Activated CD8-positive, alpha-beta memory T cell treated with anti-CD3 and anti-CD28 coated beads for 24 hours (primary cell): ENCODE measurements around the gene NINJ2.
A peak's percentile ranks its signal among the peaks of the same experiment; 100 is the strongest.
"Not testable (repeated sequence)": the region's sequence is repeated elsewhere in the genome, so short reads cannot be mapped to it uniquely, and the experiment has no call there.

ENCODE experiments used
- DNase-seq: peaks from one replicate; pipeline ENCODE4 v3.0.0-alpha.2; 2020

NINJ2 gene

DNA sequence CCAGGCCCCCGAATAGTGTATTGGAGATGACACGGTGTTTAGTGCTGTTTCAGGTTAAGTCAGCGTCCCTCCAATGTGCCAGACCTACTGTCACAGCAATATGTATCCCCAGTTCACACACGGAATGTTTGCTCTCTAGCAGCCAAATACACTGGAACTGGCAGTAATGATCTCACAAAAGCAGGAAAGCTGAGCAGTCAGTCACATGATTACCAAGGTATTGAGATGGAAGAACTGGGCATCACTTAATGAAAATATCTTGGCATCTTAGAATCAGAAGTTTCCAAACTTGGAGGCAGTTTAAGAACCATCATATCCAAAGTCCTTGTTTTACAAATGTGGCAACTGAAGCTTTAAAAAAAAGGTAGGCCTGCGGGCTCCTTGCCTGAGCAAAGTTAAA lies 23.3 kb downstream of the NINJ2 start:
- no peak for DNase-seq

- no peak for DNase-seq
Observed at GRCh38 chr12:639566-639965, 23.7 kb downstream of the NINJ2 start.

GRCh38 chr12:638953-639557 lies 24.2 kb downstream of the NINJ2 start:
- DNase-seq = no peak

GRCh38 chr12:636632-637031 lies 26.6 kb downstream of the NINJ2 start:
- no peak for DNase-seq

- no peak for DNase-seq
Observed at GRCh38 chr12:633731-634130, 29.5 kb downstream of the NINJ2 start.

GRCh38 chr12:632102-632696 lies 31.0 kb downstream of the NINJ2 start:
- no peak for DNase-seq

DNA sequence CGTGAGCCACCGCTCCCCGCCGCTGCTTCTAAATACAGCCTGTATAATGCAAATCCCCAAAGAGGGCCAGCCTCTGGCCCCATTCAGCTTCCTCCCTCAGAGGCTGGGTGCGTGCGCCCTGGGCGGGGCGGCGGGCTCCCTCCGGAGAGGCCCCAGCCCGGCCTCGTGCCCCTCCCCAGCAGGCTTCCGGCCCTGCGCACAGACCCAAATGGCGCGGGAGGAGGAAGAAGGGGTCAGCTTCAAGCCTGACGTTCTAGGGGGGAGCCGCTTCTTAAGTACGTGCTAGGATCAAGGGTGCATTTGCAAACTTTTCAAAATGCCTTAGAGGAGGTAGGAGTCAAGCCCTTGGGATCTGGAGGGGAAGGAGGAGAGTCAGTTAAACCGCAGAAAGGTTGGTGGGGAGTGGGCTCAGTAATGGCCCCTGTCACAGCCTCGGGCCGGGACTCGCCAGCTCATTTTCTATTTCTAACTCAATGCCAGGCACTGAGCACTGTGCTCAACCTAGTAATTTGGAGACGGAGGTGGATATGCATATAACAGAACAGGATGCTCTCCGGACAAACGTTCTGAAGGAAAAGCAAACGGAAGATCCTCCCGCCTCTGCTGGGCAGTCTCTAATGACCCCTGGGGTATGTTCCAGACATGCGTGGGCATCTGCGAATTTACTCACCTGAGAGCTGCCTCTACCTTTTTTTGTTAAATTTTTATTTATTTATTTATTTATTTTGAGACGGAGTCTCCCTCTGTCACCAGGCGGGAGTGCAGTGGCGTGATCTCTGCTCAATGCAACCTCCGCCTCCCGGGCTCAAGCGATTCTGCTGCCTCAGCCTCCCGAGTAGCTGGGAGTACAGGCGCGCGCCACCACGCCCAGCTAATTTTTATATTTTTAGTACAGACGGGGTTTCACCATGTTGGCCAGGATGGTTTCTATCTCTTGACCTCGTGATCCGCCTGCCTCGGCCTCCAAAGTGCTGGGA lies 32.3 kb downstream of the NINJ2 start:
- DNase-seq = peak; percentile 85

- DNase-seq = not testable (repeated sequence)
Observed at GRCh38 chr12:628742-629078, 34.5 kb downstream of the NINJ2 start.

GRCh38 chr12:627863-628741 lies 35.1 kb downstream of the NINJ2 start:
- no peak for DNase-seq

DNA sequence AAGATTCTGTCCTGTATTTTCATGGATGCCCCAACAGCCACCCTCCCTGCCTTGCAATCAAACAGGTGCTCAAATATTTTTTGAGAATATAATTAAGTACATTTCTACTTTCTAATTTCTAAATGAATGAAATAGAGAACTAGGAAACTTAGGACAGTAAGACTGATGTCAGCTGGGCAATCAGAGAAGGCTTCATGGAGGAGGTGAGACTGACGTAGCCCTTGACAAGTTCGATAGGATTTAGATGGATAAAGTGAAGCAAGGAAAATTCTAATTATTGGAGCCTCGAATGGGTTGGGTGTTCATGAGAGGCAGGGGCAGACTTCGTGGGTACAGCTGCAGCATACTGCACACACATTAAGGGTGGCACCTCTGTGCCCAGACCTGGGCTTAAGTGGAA lies 36.0 kb downstream of the NINJ2 start:
- DNase-seq = no peak

DNA sequence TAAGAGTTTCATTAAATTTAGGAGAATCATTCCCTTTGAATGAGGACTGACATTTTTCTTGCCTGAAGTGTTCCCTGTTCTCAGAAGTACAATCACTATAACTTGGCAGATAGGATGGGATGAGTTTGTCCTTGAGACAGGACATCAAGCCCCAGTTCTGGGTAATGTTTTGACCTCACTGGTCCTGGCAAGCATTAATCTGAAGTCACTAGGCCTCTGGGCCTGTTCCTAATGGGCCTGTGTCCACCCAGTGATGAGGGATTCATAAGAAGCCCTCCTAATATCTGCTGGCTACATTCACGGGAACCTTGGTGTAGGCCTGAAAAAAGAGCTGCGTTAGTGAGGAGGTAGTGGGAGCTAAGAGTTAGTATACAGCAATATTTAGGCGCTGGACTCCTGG lies 37.2 kb downstream of the NINJ2 start:
- no peak for DNase-seq

DNA sequence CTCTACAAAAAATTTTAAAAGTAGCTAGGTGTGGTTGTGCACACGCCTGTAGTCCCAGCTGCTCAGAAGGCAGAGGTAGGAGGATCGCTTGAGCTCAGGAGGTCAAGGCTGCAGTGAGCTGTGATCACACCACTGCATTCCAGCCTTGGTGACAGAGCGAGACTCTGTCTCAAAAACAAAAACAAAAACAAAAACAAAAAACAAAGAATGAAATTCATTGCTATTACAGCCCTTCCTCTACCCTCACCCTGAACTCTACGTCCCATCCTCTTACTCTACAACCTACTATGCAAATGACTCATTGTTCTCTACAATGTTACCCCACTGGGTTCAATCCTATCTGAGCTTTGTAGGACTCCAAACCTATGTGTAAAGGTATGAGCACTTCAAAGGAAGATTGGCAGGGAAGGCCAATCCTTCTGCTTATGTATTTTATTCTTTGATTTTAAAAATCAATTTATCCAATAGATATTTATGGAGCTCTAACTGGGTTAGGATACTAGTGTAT lies 39.3 kb downstream of the NINJ2 start:
- no peak for DNase-seq

- no peak for DNase-seq
Observed at GRCh38 chr12:623172-623864, 39.9 kb downstream of the NINJ2 start.

GRCh38 chr12:622416-622815 lies 40.8 kb downstream of the NINJ2 start:
- no peak for DNase-seq

DNA sequence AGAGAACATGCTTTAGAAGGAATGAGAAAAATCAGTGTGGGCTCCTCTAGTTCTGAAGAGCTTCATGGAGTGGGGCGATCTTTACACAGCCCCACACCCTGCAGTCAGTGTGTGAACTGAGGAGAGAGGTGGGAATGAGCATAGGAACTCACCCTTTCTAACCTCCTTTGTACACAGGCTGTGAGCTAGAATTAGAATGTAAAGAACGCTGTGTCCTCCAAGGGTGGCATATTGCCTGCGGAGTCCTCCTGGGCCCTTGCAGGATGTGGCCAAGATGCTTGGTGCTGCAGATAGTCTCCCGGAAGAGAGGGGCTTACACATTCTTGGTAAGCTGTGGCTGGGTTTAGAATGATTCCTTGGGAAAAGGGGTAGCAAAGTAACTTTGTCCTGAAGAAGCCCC lies 43.9 kb downstream of the NINJ2 start:
- DNase-seq = no peak

GRCh38 chr12:618605-619004 lies 44.6 kb downstream of the NINJ2 start:
- no peak for DNase-seq

GRCh38 chr12:617304-617915 lies 45.8 kb downstream of the NINJ2 start:
- no peak for DNase-seq

GRCh38 chr12:615620-616019 lies 47.6 kb downstream of the NINJ2 start:
- no peak for DNase-seq

DNA sequence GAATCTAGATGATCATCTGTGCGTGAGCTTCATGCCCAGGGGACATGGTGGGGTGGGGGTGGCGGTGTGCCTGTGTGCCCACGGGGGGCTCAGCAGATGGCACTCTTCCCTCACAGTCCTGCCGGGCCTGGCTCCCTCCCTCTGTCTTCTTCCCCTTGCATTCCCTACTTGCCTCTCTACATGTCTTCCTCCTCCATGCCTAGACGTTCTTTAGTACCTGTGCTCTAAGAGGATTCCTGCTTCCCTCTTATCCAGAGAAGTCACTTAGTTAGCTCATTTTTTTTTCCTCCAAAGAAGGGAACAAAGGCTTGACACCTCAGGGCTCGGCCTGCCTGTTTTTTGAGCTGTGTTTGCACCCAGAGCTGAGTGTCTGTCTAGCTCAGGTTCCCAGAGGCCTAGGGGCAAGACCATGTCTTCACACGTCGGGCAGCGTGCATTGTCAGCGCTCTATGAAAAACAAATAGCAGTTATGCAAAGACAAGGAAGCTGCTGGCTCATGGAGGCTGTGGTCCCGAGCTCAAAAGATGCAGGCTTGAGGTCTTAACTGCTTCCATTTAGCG lies 48.8 kb downstream of the NINJ2 start:
- DNase-seq = no peak

GRCh38 chr12:613996-614395 lies 49.2 kb downstream of the NINJ2 start:
- no peak for DNase-seq

DNA sequence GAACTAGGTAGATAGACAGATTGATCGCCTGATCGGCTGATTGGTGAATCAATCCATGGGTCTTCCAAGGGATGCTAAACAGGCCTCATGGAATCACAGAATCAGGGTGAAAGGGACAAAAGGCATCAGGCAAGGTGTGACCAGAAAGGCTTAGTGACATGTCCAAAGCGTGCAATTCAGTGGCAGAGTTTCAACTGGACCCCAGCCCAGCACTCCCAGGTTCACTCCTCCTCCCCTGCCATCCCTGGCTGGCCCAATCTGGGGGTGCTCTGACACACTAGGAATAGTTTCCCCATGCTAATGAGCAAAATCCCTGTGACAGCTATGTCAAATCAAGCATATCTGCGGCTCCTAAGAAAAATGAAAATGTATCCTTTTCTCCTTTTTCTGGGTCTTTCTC lies 50.4 kb downstream of the NINJ2 start:
- no peak for DNase-seq
